Prostate gland (tissue), 2 donors: ENCODE measurements around the gene GABRD.

Source experiments
- POLR2AphosphoS5 ChIP-seq: sonication (generic); formaldehyde crosslinking; IDR thresholded peaks from one replicate; pipeline ENCODE4 v1.6.1; 2017; ENCODE audit warnings: antibody characterized with exemption
- TF ChIP-seq, protein P1 (sequence below), 4 experiments: fragments of 200-600 bp in 2 of 4; fragments of 450-650 bp in 2 of 4; sonication (generic) in 2 of 4; IDR thresholded peaks; 1 replicate in 3 of 4; 2 replicates in 1 of 4; pipeline ENCODE4 v1.5.1; 2016 to 2019; ENCODE audit warnings: antibody characterized with exemption in 4 of 4, mild to moderate bottlenecking in 2 of 4, moderate library complexity in 2 of 4

DNA sequence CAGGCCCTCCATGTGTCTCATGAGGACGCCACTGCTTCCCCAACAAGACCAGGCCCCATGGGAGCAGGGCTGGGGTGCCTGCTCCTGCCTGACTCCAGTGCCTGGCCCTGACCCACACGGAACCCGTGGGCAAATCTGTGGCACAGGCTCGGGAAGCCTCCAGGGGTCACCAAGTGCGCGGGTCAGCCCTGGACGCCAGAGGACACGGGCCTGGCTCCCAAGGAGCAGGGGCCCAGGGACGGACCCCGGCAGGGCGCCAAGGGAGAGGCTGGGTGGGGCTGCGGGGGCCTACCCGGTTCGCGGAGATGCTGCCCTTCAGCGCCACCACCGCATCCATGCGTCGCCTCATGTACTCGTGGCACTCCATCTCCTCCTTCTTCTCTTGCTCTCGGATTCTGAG, 47.5 kb upstream of the GABRD start:
- TF ChIP-seq, protein P1, sequence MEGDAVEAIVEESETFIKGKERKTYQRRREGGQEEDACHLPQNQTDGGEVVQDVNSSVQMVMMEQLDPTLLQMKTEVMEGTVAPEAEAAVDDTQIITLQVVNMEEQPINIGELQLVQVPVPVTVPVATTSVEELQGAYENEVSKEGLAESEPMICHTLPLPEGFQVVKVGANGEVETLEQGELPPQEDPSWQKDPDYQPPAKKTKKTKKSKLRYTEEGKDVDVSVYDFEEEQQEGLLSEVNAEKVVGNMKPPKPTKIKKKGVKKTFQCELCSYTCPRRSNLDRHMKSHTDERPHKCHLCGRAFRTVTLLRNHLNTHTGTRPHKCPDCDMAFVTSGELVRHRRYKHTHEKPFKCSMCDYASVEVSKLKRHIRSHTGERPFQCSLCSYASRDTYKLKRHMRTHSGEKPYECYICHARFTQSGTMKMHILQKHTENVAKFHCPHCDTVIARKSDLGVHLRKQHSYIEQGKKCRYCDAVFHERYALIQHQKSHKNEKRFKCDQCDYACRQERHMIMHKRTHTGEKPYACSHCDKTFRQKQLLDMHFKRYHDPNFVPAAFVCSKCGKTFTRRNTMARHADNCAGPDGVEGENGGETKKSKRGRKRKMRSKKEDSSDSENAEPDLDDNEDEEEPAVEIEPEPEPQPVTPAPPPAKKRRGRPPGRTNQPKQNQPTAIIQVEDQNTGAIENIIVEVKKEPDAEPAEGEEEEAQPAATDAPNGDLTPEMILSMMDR (IDR thresholded peaks at IDR 0.05) = no peak
- no peak for TF ChIP-seq POLR2AphosphoS5
